GM10266 (cell line): ENCODE results near the gene ADARB2.

Experiments used
- DNase-seq: peaks from one replicate; pipeline ENCODE4 v3.0.0; 2012; ENCODE audit errors: extremely low spot score
- TF ChIP-seq, protein P1 (sequence below): IDR thresholded peaks from 2 replicates; pipeline ENCODE4 v1.5.1; 2012; ENCODE audit warnings: mild to moderate bottlenecking, low read depth; ENCODE audit not compliant: control insufficient read depth, insufficient read depth; ENCODE audit errors: missing control alignments

The ADARB2 gene

DNA sequence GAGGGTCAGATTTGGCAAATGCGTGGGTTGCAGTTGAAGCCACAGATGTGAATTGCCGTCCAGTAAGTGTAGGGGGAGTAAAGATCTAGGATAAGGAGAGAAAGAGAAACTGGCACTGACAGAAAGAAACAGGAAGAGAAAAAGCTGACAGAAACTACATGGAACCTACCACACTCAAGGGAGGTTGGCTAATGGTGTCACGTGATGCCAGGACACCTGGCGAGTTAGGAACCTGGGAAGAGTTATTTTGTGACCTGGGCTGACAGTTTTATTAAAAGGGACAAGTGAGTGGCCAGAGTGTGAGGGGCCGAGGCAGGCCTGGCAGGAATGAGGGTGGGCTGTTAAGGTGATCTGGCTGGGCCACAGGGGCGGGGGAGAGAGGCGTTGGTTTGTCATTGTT is 188.7 kb downstream of the ADARB2 start:
- TF ChIP-seq, protein P1, sequence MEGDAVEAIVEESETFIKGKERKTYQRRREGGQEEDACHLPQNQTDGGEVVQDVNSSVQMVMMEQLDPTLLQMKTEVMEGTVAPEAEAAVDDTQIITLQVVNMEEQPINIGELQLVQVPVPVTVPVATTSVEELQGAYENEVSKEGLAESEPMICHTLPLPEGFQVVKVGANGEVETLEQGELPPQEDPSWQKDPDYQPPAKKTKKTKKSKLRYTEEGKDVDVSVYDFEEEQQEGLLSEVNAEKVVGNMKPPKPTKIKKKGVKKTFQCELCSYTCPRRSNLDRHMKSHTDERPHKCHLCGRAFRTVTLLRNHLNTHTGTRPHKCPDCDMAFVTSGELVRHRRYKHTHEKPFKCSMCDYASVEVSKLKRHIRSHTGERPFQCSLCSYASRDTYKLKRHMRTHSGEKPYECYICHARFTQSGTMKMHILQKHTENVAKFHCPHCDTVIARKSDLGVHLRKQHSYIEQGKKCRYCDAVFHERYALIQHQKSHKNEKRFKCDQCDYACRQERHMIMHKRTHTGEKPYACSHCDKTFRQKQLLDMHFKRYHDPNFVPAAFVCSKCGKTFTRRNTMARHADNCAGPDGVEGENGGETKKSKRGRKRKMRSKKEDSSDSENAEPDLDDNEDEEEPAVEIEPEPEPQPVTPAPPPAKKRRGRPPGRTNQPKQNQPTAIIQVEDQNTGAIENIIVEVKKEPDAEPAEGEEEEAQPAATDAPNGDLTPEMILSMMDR, result no peak
- no peak for DNase-seq

DNA sequence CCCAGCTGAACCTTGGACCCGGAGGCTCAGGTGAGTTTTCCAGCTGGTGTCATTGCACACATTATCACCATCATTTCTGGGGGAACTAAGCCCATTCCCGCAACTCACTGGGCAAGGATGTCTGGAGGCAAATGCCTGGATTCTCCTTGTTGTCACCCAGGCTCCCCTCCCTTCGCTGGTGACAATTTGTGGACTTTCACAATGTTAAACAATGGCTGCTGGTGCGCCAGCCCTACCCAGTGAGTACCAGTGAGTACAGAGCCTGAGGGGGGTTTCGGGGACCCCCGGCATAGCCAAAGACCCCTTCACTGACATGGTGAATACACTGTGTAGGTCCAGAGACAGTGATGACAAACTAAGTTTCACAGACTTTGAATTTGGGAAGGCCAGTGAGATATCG is 189.2 kb downstream of the ADARB2 start:
- DNase-seq, result no peak
- TF ChIP-seq, protein P1, result no peak

DNA sequence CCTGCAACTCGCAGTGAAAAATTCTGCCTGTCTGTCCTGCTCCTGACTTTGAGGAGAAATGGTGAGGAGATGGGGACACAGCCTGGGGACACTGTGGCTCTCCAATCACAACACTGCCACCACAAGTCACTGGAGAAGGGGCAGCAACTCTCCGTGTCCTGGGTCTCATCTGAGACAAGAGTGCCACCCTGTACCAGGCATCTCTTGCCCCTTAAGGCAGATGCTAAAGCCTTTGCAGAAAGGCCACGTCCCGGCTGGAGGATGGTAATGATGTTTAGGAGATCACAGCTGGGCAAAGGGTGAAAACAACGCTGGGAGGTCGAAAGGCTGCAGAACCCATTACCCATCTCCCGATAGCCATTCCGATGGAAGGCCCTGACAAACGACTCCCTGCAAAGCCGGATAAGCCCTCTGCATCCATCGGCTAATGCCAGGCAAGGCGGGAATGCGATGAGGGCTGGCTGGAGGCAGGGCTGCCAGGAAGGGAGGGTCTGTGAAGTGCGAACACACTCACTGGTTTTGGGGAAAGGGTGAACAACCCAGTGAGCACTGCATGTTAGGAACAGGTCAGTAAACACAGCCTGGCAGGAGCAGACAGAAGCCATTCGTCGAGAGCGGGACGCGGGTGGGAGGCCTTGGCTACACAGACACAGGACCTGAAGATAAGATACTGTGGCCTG is 190.8 kb downstream of the ADARB2 start:
- TF ChIP-seq, protein P1, result no peak
- DNase-seq, result no peak

DNA sequence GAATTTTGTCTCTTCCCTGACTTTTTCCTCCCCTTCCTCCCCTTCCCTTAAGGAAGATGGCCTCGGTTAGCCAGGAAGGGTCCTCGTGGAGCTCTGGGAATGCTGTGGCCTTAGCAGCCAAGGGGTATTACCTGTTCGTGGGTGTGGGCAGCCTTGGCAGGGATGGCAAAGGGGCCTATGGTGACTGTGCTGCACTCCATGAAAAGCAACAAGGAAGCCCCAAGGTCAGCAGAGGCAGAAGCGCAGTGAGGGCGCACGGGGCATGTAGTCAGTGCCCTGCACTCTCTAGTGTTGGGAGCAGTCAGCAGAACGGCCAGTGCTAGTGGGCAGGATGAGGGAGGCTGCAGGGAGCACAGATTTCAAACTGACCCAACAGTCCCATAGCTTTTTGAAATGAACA is 191.8 kb downstream of the ADARB2 start:
- no peak for DNase-seq

DNA sequence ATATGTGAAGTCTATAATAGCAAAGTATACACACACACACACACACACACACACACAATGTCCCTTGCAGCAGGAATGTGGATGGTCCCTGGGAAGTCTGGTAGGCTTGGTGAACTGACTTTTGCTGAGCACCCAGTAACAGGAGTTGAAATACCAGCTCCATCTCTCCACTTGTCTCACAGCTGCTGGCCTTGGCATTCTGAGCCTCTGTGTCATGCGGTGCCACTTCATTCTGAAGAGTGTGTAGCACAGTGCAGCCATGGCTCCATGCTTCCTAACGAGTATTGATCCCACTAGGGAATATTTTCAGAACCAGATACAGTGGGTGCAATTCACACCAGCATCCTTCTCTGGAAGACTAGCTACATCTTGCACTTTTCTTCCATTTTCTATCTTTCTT is 192.4 kb downstream of the ADARB2 start:
- TF ChIP-seq, protein P1, result no peak
- no peak for DNase-seq

More for the DNA sequence above, 191.8 kb downstream of the ADARB2 start:
- TF ChIP-seq, protein P1, result no peak

DNA sequence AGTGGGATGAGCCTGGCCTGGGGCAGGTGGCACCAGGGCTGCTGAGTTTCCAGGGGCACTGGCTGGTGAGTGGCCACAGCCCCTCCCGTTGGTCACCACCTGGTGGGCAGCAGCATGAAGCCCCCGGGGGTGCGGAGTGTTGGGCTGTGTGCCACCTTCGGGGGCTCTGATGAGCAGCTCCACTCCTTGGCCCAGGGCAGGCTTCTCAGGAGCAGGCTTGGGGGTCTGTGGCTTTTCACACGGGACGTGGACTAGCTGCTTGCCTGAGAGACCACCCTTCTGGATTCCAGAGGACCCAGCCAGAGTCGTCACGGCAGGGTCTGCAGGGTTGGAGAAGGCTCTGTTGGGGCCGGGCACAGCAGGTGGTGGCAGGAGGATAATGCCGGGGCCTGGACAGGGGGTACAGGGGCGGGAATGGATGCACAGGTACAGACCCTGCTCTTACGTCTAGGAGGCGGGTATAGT is 193.1 kb downstream of the ADARB2 start:
- DNase-seq, result no peak
- TF ChIP-seq, protein P1, result no peak

DNA sequence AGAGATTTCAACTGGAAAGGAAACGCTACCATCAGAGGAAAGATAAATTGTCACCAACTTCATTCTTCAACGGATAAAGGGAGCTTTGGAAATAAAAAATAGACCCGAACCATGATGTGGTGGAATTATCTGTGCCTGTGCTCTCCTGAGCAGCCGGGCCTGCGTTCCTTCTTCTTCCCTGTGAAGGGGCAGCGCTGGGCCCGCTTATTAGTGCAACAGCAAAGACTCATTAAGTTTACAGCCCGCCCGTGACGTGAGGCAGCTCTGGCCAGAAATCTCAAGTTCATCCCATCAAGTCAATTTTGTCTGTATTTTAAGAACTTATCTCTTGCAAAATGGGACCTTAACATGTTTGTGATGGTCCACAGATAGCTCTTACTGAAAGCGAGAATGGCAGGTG is 193.7 kb downstream of the ADARB2 start:
- no peak for DNase-seq
- TF ChIP-seq, protein P1, result no peak
